HG03521 (cell line): ENCODE results near the gene GJC1.

Experiments
- ATAC-seq: cut with Tn5 transposase; IDR thresholded peaks from one replicate; pipeline ENCODE4 v1.9.1; 2021; ENCODE audit warnings: mild to moderate bottlenecking, moderate library complexity; ENCODE audit not compliant: unreplicated experiment

GJC1 gene

GRCh38 chr17:44804302-44805089 is 25.6 kb downstream of the GJC1 start:
- no peak for ATAC-seq

- no peak for ATAC-seq
These were observed 28.2 kb downstream of the GJC1 start for GRCh38 chr17:44801880-44802279.

- ATAC-seq, result no peak
These were observed 31.7 kb downstream of the GJC1 start for GRCh38 chr17:44798356-44798755.

GRCh38 chr17:44797802-44798201 is 32.3 kb downstream of the GJC1 start:
- ATAC-seq, result no peak

GRCh38 chr17:44796731-44797130 is 33.4 kb downstream of the GJC1 start:
- no peak for ATAC-seq

GRCh38 chr17:44795928-44796327 is 34.2 kb downstream of the GJC1 start:
- no peak for ATAC-seq

GRCh38 chr17:44795421-44795820 is 34.7 kb downstream of the GJC1 start:
- no peak for ATAC-seq

- no peak for ATAC-seq
These were observed 35.2 kb downstream of the GJC1 start for GRCh38 chr17:44794851-44795413.

- ATAC-seq, result no peak
These were observed 35.9 kb downstream of the GJC1 start for GRCh38 chr17:44793885-44794842.

GRCh38 chr17:44792276-44792675 is 37.8 kb downstream of the GJC1 start:
- ATAC-seq, result no peak

GRCh38 chr17:44788139-44788538 is 41.9 kb downstream of the GJC1 start:
- ATAC-seq, result no peak

- no peak for ATAC-seq
These were observed 42.7 kb downstream of the GJC1 start for GRCh38 chr17:44787271-44787940.

GRCh38 chr17:44786551-44787081 is 43.5 kb downstream of the GJC1 start:
- no peak for ATAC-seq

GRCh38 chr17:44785921-44786320 is 44.2 kb downstream of the GJC1 start:
- no peak for ATAC-seq

- no peak for ATAC-seq
These were observed 47.7 kb downstream of the GJC1 start for GRCh38 chr17:44782326-44782850.

- ATAC-seq, result no peak
These were observed 48.3 kb downstream of the GJC1 start for GRCh38 chr17:44781551-44782325.

GRCh38 chr17:44780845-44781480 is 49.1 kb downstream of the GJC1 start:
- no peak for ATAC-seq

GRCh38 chr17:44780161-44780560 is 49.9 kb downstream of the GJC1 start:
- no peak for ATAC-seq
